CD8-positive, alpha-beta memory T cell (primary cell): Measurements from ENCODE around the gene CACNA2D1. TPM values are rescaled to one million over a fixed set of nuclear protein-coding genes. Genes with fewer than 3 reads are reported as not detected.

Experiments used
- CTCF ChIA-PET: fragments of 350-600 bp; sonication (Branson Sonifier 250); formaldehyde crosslinking; loops from one replicate; lab custom pipeline; 2021; ENCODE audit warnings: antibody characterized with exemption; lab: Charles Lee
- POLR2A ChIA-PET: fragments of 350-600 bp; sonication (Branson Sonifier 250); formaldehyde crosslinking; loops from one replicate; lab custom pipeline; 2021; ENCODE audit warnings: antibody characterized with exemption; lab: Charles Lee
- DNase-seq, 5 donors: peaks; one replicate each; pipeline versions ENCODE4 v3.0.0 to v3.0.0-alpha.2; 2020 to 2022; ENCODE audit warnings: mixed read lengths in 1 of 5
- H3K27ac ChIP-seq: one replicate; pipeline ENCODE4 v1.7.0; 2013; ENCODE audit warnings: low read depth, mild to moderate bottlenecking, low read length, moderate library complexity
- H3K27me3 ChIP-seq: 2 replicates; pipeline ENCODE4 v1.7.0; 2013; ENCODE audit warnings: low read length, mild to moderate bottlenecking; ENCODE audit not compliant: insufficient read depth, poor library complexity, severe bottlenecking
- H3K36me3 ChIP-seq: 2 replicates; pipeline ENCODE4 v1.7.0; 2013; ENCODE audit warnings: mild to moderate bottlenecking, low read length, moderate library complexity; ENCODE audit not compliant: insufficient read depth
- H3K4me1 ChIP-seq: 2 replicates; pipeline ENCODE4 v1.7.0; 2013; ENCODE audit warnings: mild to moderate bottlenecking, low read length, moderate library complexity; ENCODE audit not compliant: insufficient read depth
- H3K4me3 ChIP-seq: 2 replicates; pipeline ENCODE4 v1.7.0; 2013; ENCODE audit warnings: mild to moderate bottlenecking, low read length
- H3K9me3 ChIP-seq: 2 replicates; pipeline ENCODE4 v1.7.0; 2013; ENCODE audit warnings: mild to moderate bottlenecking, low read length
- H3K27ac Mint-ChIP-seq, 8 donors: one replicate each; pipeline ENCODE4 v1.8.0; 2020 to 2021; ENCODE audit warnings: mixed read lengths in 8 of 8, mild to moderate bottlenecking in 6 of 8, inconsistent platforms in 3 of 8, moderate library complexity in 3 of 8
- H3K27me3 Mint-ChIP-seq, 2 donors: one replicate each; pipeline ENCODE4 v1.8.0; 2020 to 2021; ENCODE audit warnings: mixed read lengths in 2 of 2, mild to moderate bottlenecking in 1 of 2, moderate library complexity in 1 of 2
- H3K36me3 Mint-ChIP-seq, 3 donors: one replicate each; pipeline ENCODE4 v1.8.0; 2020 to 2021; ENCODE audit warnings: mixed read lengths in 3 of 3, inconsistent platforms in 1 of 3, mild to moderate bottlenecking in 1 of 3
- H3K4me1 Mint-ChIP-seq, 3 donors: one replicate each; pipeline ENCODE4 v1.8.0; 2020 to 2021; ENCODE audit warnings: mixed read lengths in 3 of 3, inconsistent platforms in 1 of 3, mild to moderate bottlenecking in 1 of 3
- H3K4me3 Mint-ChIP-seq, 7 donors: one replicate each; pipeline ENCODE4 v1.8.0; 2020 to 2021; ENCODE audit warnings: mixed read lengths in 7 of 7, mild to moderate bottlenecking in 6 of 7, moderate library complexity in 4 of 7, inconsistent platforms in 2 of 7
- H3K9me3 Mint-ChIP-seq, 5 donors: one replicate each; pipeline ENCODE4 v1.8.0; 2020 to 2022; ENCODE audit warnings: mixed read lengths in 5 of 5, mild to moderate bottlenecking in 3 of 5, moderate library complexity in 2 of 5, inconsistent platforms in 1 of 5
- polyA plus RNA-seq: library from polyadenylated mRNA; unstranded; fragments of 300-500 nt; fragmentation: Illumina TruSeq; gene quantifications from one replicate; pipeline ENCODE4 v1.2.3, GENCODE V29; 2021
- total RNA-seq, 2 experiments: library from RNA; stranded (reverse); gene quantifications; one replicate each; pipeline ENCODE4 v1.2.3, GENCODE V29; 2021

The CACNA2D1 gene
- total and polyA plus RNA-seq, 3 experiments from 2014 or later = not detected

DNA sequence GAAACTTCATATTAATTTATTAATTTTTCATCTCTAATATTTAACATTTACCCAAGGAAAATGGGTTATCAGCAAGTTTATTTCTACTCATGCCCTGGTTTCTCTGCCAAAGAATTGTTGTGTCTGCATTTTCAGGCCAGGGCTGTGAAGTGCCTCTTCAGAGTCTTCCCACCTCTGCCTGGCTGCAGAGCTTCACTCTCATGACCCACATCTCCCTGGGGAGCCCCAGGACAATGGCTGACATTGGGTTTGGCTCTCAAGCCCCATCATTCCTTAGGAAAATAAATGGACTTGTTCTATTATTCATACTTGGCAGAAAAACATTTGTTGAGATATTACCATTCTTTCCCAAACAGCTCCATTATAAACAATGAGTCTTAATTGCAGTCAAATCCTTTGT lies 30.3 kb downstream of the CACNA2D1 start:
- H3K27me3 ChIP-seq = no peaks in the 10 kb centered on the region
- no peak overlapping the region for H3K27ac ChIP-seq
- ChIA-PET CTCF (no interaction called here), POLR2A (no interaction called here)
- no peaks in the 10 kb centered on the region for H3K36me3 ChIP-seq
- H3K4me3 ChIP-seq = no peak overlapping the region
- no peaks in the 10 kb centered on the region for H3K36me3 Mint-ChIP-seq
- no peaks in the 10 kb centered on the region for H3K9me3 ChIP-seq
- no peaks in the 10 kb centered on the region for H3K4me1 ChIP-seq
- H3K4me3 Mint-ChIP-seq = no peak overlapping the region
- H3K4me1 Mint-ChIP-seq = no peaks in the 10 kb centered on the region
- peaks cover 0 to 13% (median 2%) of the 10 kb centered on the region in 5 donors for H3K9me3 Mint-ChIP-seq
- H3K27me3 Mint-ChIP-seq = peaks cover 0 to 2% of the 10 kb centered on the region in 2 donors
- no peak overlapping the region for H3K27ac Mint-ChIP-seq
- no peak for DNase-seq

DNA sequence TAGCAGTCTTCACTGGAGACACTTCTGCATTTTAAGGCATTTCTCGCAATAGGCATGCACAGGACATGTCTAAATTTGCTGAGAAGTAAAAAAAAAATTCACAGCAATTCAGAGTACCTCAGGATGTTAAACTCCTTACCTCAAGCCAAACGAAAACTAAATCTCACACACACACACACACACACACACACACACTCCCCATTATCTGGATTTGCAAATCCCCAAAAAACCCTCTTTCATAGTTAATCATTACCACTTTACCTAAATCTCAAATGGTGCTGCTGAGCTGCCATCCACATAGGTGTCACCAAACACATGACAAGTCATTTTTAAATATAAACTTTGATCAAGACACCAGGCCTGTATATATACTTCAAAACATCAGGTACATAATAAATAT lies 31.8 kb downstream of the CACNA2D1 start:
- ChIA-PET POLR2A (no interaction called here), CTCF (no interaction called here)
- Histone ChIP-seq H3K27me3 (no peaks in the 10 kb centered on the region), H3K4me3 (no peak overlapping the region), H3K27ac (no peak overlapping the region), H3K4me1 (no peaks in the 10 kb centered on the region), H3K9me3 (no peaks in the 10 kb centered on the region), H3K36me3 (no peaks in the 10 kb centered on the region)
- Mint-ChIP-seq H3K27ac (no peak overlapping the region), H3K9me3 (peaks cover 0 to 10% (median 3%) of the 10 kb centered on the region in 5 donors), H3K4me1 (no peaks in the 10 kb centered on the region), H3K4me3 (no peak overlapping the region), H3K36me3 (no peaks in the 10 kb centered on the region), H3K27me3 (no peaks in the 10 kb centered on the region)
- no peak for DNase-seq

DNA sequence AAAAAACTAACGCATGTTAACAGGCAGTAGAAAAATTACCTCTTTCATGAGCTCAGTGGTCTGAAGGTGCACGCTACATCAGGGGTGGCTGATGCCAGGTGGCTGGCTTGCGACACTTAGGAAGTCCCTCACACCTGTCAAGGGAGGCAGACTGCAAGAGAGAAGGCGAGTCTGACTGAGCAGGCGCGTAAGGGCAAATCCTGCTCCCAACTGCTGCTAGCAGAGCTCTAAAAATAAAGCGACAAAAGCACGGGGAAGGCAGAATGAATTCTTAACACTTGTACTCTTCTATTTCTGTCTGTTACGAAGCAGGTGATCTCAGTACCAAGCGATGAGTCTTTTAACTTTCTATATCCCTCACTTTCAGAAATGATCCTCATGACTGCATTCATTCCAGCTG lies 33.1 kb downstream of the CACNA2D1 start:
- Histone ChIP-seq H3K27ac (no peak overlapping the region), H3K4me3 (no peak overlapping the region), H3K9me3 (no peaks in the 10 kb centered on the region), H3K4me1 (no peaks in the 10 kb centered on the region), H3K27me3 (no peaks in the 10 kb centered on the region), H3K36me3 (no peaks in the 10 kb centered on the region)
- H3K4me1 Mint-ChIP-seq = no peaks in the 10 kb centered on the region
- no peaks in the 10 kb centered on the region for H3K27me3 Mint-ChIP-seq
- ChIA-PET CTCF (no interaction called here), POLR2A (no interaction called here)
- H3K4me3 Mint-ChIP-seq = no peak overlapping the region
- no peak overlapping the region for H3K27ac Mint-ChIP-seq
- H3K36me3 Mint-ChIP-seq = no peaks in the 10 kb centered on the region
- no peak for DNase-seq
- peaks cover under 1 to 8% (median 3%) of the 10 kb centered on the region in 5 donors for H3K9me3 Mint-ChIP-seq

DNA sequence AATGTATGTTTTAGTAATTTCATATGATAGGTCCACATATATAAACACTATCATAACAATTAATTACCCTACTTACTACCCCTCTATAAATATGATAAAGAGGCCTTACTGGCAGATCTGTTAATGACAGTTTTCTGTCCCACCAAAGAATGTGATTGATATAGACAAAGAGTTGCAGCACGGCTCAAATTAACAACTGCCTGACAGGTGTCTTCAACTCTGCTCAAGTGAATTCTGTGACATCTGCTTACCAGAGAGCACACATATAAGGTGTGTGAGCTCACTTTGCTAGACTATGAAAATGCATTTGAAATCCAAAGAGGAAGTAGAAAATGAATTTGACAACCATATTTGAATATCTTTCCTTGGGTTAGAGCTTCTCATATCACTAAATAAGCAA lies 36.6 kb downstream of the CACNA2D1 start:
- Mint-ChIP-seq H3K9me3 (peaks cover 2 to 12% (median 4%) of the 10 kb centered on the region in 5 donors), H3K4me1 (no peaks in the 10 kb centered on the region), H3K27me3 (no peaks in the 10 kb centered on the region), H3K27ac (no peak overlapping the region), H3K4me3 (no peak overlapping the region), H3K36me3 (no peaks in the 10 kb centered on the region)
- no peaks in the 10 kb centered on the region for H3K9me3 ChIP-seq
- no peak for DNase-seq
- H3K4me1 ChIP-seq = no peaks in the 10 kb centered on the region
- H3K27me3 ChIP-seq = no peaks in the 10 kb centered on the region
- CTCF ChIA-PET = no interaction called here
- H3K4me3 ChIP-seq = no peak overlapping the region
- POLR2A ChIA-PET = no interaction called here
- H3K27ac ChIP-seq = no peak overlapping the region
- H3K36me3 ChIP-seq = no peaks in the 10 kb centered on the region

DNA sequence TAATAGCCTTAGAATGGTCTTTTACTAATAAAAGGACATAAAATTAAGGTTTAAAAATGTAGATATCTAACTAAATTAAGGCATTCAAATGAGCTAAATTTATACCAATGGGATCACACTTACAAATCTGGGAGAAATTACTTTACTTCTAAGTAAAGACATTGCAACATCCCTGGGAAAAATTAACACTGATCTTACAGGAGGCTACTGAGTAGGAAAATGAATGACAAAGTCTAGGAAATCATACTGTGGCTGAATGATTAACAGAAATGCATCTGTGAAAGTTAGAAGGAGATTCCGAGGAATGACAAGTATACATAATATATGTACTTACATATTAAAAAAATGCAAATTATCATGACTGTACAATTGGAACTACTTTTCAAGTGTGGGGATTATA lies 38.3 kb downstream of the CACNA2D1 start:
- Mint-ChIP-seq H3K36me3 (no peaks in the 10 kb centered on the region), H3K27ac (no peak overlapping the region), H3K4me1 (no peaks in the 10 kb centered on the region), H3K4me3 (no peak overlapping the region), H3K27me3 (no peaks in the 10 kb centered on the region), H3K9me3 (peaks cover 2 to 12% (median 4%) of the 10 kb centered on the region in 5 donors)
- ChIA-PET CTCF (no interaction called here), POLR2A (no interaction called here)
- Histone ChIP-seq H3K4me1 (no peaks in the 10 kb centered on the region), H3K36me3 (no peaks in the 10 kb centered on the region), H3K27ac (no peak overlapping the region), H3K4me3 (no peak overlapping the region), H3K27me3 (no peaks in the 10 kb centered on the region), H3K9me3 (no peaks in the 10 kb centered on the region)
- no peak for DNase-seq

DNA sequence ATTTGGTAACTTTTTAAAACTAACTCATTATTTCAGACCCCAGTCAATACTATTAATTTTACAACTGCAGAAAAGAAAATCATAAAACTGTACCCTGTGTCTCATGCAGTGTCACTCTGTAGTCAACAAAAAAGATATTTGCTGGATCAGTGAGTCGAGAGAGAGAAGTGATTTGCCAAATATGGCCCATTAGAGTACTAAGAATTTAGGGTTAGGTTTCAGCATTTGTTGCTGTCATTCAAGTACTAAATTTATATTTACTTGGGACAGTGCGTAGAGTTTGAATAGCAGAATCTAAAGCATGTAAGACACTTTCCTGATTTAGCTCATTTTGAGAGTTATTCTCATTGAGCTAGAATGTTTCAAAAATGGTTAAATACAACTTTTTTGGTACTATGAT lies 38.9 kb downstream of the CACNA2D1 start:
- Histone ChIP-seq H3K27ac (no peak overlapping the region), H3K4me3 (no peak overlapping the region), H3K9me3 (no peaks in the 10 kb centered on the region), H3K36me3 (no peaks in the 10 kb centered on the region), H3K27me3 (no peaks in the 10 kb centered on the region), H3K4me1 (no peaks in the 10 kb centered on the region)
- Mint-ChIP-seq H3K4me3 (no peak overlapping the region), H3K27me3 (no peaks in the 10 kb centered on the region), H3K4me1 (no peaks in the 10 kb centered on the region), H3K27ac (no peak overlapping the region), H3K9me3 (peaks cover 2 to 12% (median 4%) of the 10 kb centered on the region in 5 donors), H3K36me3 (no peaks in the 10 kb centered on the region)
- DNase-seq = no peak
- POLR2A ChIA-PET = no interaction called here
- CTCF ChIA-PET = no interaction called here

DNA sequence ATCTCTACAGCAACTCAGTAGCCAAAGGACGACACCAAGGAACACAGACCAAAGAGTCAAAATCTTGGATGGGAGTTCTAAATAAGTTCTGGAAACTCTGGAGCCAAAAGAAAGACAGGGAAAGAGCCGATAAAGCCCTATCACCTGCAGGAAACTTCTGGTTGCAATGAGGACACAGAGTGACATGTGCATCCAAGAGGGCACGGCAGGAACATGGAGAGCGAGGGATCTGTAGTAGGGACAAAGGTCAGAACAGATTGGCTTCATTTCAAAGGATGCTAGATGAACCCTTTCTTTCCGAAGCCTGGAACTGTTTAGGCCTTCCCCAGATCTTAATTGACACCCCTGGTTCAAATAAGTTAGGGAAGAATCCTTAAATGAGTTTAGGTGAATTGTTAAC lies 39.5 kb downstream of the CACNA2D1 start:
- H3K36me3 ChIP-seq = no peaks in the 10 kb centered on the region
- Mint-ChIP-seq H3K27me3 (no peaks in the 10 kb centered on the region), H3K36me3 (no peaks in the 10 kb centered on the region), H3K4me1 (no peaks in the 10 kb centered on the region), H3K27ac (no peak overlapping the region), H3K9me3 (peaks cover 2 to 12% (median 4%) of the 10 kb centered on the region in 5 donors), H3K4me3 (no peak overlapping the region)
- ChIA-PET POLR2A (no interaction called here), CTCF (no interaction called here)
- H3K27me3 ChIP-seq = no peaks in the 10 kb centered on the region
- DNase-seq = no peak
- no peaks in the 10 kb centered on the region for H3K9me3 ChIP-seq
- H3K27ac ChIP-seq = no peak overlapping the region
- H3K4me1 ChIP-seq = no peaks in the 10 kb centered on the region
- no peak overlapping the region for H3K4me3 ChIP-seq

DNA sequence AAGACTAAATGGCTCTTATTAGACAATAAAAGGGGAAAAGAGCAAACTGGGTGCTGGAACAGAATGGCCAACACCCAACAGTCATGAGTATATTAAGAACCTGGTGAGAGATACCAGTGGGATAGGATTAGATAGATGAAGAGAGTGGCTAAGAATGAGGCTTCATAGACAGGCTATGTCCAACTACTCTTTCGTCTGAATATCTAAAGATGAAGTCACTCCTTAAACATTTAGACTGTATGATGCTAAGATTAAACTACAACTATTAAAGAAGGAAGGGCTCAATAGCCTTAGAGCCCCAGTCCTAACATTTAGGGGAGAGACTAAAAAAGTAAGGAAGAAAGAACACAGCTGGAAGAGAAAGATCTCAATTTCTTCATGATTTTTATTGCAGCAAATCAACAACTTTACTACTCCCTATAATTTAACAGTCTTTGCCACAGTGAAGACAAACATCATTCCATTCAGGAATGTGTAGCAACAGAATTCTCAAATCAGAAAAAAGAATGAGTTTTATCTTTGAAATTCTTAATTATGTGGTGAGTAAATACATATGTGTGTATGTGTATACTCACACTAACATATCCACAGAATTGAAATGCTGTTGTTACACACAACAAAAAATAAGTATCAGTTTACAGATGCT lies 45.6 kb downstream of the CACNA2D1 start:
- Mint-ChIP-seq H3K36me3 (no peaks in the 10 kb centered on the region), H3K4me1 (no peaks in the 10 kb centered on the region), H3K27me3 (no peaks in the 10 kb centered on the region), H3K27ac (no peak overlapping the region), H3K4me3 (no peak overlapping the region), H3K9me3 (peaks cover 0 to 8% (median 3%) of the 10 kb centered on the region in 5 donors)
- H3K27ac ChIP-seq = no peak overlapping the region
- H3K9me3 ChIP-seq = no peaks in the 10 kb centered on the region
- ChIA-PET CTCF (no interaction called here), POLR2A (no interaction called here)
- DNase-seq = no peak
- no peaks in the 10 kb centered on the region for H3K27me3 ChIP-seq
- H3K36me3 ChIP-seq = no peaks in the 10 kb centered on the region
- no peak overlapping the region for H3K4me3 ChIP-seq
- H3K4me1 ChIP-seq = no peaks in the 10 kb centered on the region
